ENCODE results near the gene MMP15. TPM values are rescaled to one million over a fixed set of nuclear protein-coding genes. Genes with fewer than 3 reads are reported as not detected.
A peak's percentile ranks its signal among the peaks of the same experiment; 100 is the strongest.
"Not testable (repeated sequence)": the region's sequence is repeated elsewhere in the genome, so short reads cannot be mapped to it uniquely, and the experiment has no call there.

Gene MMP15
- total RNA-seq, 2 donors from 2014 or later, result 0.19 to 0.29 TPM

- H3K27ac Mint-ChIP-seq, result peak within 1 kb of the TSS; percentile 86
- H3K4me3 Mint-ChIP-seq, result peak within 1 kb of the TSS; percentile 87
- H3K4me1 Mint-ChIP-seq, result peaks cover 29% of the 10 kb centered on the region
- ATAC-seq (replicated peaks), result peak; percentile 83
- peaks cover 40% of the 10 kb centered on the region for H3K36me3 Mint-ChIP-seq (ENCODE audit: low read depth)
- no peaks in the 10 kb centered on the region for H3K9me3 Mint-ChIP-seq
- no peaks in the 10 kb centered on the region for H3K27me3 Mint-ChIP-seq
Observed at GRCh38 chr16:58000706-58001676, 24.6 kb upstream of the MMP15 start, which contains the start of gene USB1. Gene USB1, plus strand, starts transcription at chr16:58001407. Its CDS starts 77 bp downstream, at chr16:58001484.

GRCh38 chr16:58001781-58002415 lies 23.7 kb upstream of the MMP15 start:
- Mint-ChIP-seq H3K4me1 (peaks cover 29% of the 10 kb centered on the region), H3K36me3 (ENCODE audit: low read depth) (peaks cover 49% of the 10 kb centered on the region), H3K27me3 (no peaks in the 10 kb centered on the region), H3K27ac (peak overlapping the region; percentile 86), H3K9me3 (no peaks in the 10 kb centered on the region), H3K4me3 (peak overlapping the region; percentile 87)
- no peak for ATAC-seq (replicated peaks)

GRCh38 chr16:58002416-58002800 lies 23.1 kb upstream of the MMP15 start:
- H3K4me3 Mint-ChIP-seq, result peak overlapping the region; percentile 87
- peaks cover 53% of the 10 kb centered on the region for H3K36me3 Mint-ChIP-seq (ENCODE audit: low read depth)
- no peaks in the 10 kb centered on the region for H3K27me3 Mint-ChIP-seq
- peaks cover 27% of the 10 kb centered on the region for H3K4me1 Mint-ChIP-seq
- no peaks in the 10 kb centered on the region for H3K9me3 Mint-ChIP-seq
- H3K27ac Mint-ChIP-seq, result peak overlapping the region; percentile 86
- ATAC-seq (replicated peaks), result no peak

GRCh38 chr16:58002936-58003335 lies 22.6 kb upstream of the MMP15 start:
- no peaks in the 10 kb centered on the region for H3K9me3 Mint-ChIP-seq
- ATAC-seq (replicated peaks), result no peak
- H3K27ac Mint-ChIP-seq, result no peak overlapping the region
- H3K36me3 Mint-ChIP-seq (ENCODE audit: low read depth), result peaks cover 53% of the 10 kb centered on the region
- H3K4me1 Mint-ChIP-seq, result peaks cover 25% of the 10 kb centered on the region
- H3K27me3 Mint-ChIP-seq, result no peaks in the 10 kb centered on the region
- H3K4me3 Mint-ChIP-seq, result peak overlapping the region; percentile 87

GRCh38 chr16:58004736-58005135 lies 20.8 kb upstream of the MMP15 start:
- not testable (repeated sequence) for H3K4me3 Mint-ChIP-seq; ATAC-seq (replicated peaks); H3K9me3 Mint-ChIP-seq; H3K27me3 Mint-ChIP-seq
- Mint-ChIP-seq H3K27ac (peak overlapping the region; percentile 55), H3K36me3 (ENCODE audit: low read depth) (peaks cover 55% of the 10 kb centered on the region), H3K4me1 (peaks cover 11% of the 10 kb centered on the region)

GRCh38 chr16:58009856-58010416 lies 15.6 kb upstream of the MMP15 start:
- Mint-ChIP-seq H3K27ac (no peak overlapping the region), H3K4me3 (no peak overlapping the region), H3K9me3 (no peaks in the 10 kb centered on the region), H3K27me3 (no peaks in the 10 kb centered on the region), H3K4me1 (peaks cover 5% of the 10 kb centered on the region), H3K36me3 (ENCODE audit: low read depth) (peaks cover 44% of the 10 kb centered on the region)
- ATAC-seq (replicated peaks), result no peak

GRCh38 chr16:58010886-58011285 lies 14.7 kb upstream of the MMP15 start:
- H3K27me3 Mint-ChIP-seq, result no peaks in the 10 kb centered on the region
- ATAC-seq (replicated peaks), result no peak
- H3K4me1 Mint-ChIP-seq, result peaks cover 4% of the 10 kb centered on the region
- H3K27ac Mint-ChIP-seq, result no peak overlapping the region
- no peaks in the 10 kb centered on the region for H3K9me3 Mint-ChIP-seq
- H3K36me3 Mint-ChIP-seq (ENCODE audit: low read depth), result peaks cover 39% of the 10 kb centered on the region
- no peak overlapping the region for H3K4me3 Mint-ChIP-seq

- H3K27me3 Mint-ChIP-seq, result no peaks in the 10 kb centered on the region
- peaks cover 31% of the 10 kb centered on the region for H3K36me3 Mint-ChIP-seq (ENCODE audit: low read depth)
- no peaks in the 10 kb centered on the region for H3K9me3 Mint-ChIP-seq
- H3K4me1 Mint-ChIP-seq, result peaks cover 4% of the 10 kb centered on the region
- H3K27ac Mint-ChIP-seq, result no peak overlapping the region
- no peak overlapping the region for H3K4me3 Mint-ChIP-seq
- ATAC-seq (replicated peaks), result no peak
Observed at GRCh38 chr16:58011652-58012051, 13.9 kb upstream of the MMP15 start.

GRCh38 chr16:58012481-58012880 lies 13.1 kb upstream of the MMP15 start:
- H3K27me3 Mint-ChIP-seq, result no peaks in the 10 kb centered on the region
- no peak overlapping the region for H3K27ac Mint-ChIP-seq
- H3K4me1 Mint-ChIP-seq, result peaks cover 4% of the 10 kb centered on the region
- no peak for ATAC-seq (replicated peaks)
- no peaks in the 10 kb centered on the region for H3K9me3 Mint-ChIP-seq
- H3K4me3 Mint-ChIP-seq, result no peak overlapping the region
- peaks cover 24% of the 10 kb centered on the region for H3K36me3 Mint-ChIP-seq (ENCODE audit: low read depth)

GRCh38 chr16:58013201-58013956 lies 12.2 kb upstream of the MMP15 start:
- ATAC-seq (replicated peaks), result no peak
- H3K36me3 Mint-ChIP-seq (ENCODE audit: low read depth), result peaks cover 24% of the 10 kb centered on the region
- no peaks in the 10 kb centered on the region for H3K9me3 Mint-ChIP-seq
- H3K27ac Mint-ChIP-seq, result no peak overlapping the region
- peaks cover 4% of the 10 kb centered on the region for H3K4me1 Mint-ChIP-seq
- H3K4me3 Mint-ChIP-seq, result no peak overlapping the region
- no peaks in the 10 kb centered on the region for H3K27me3 Mint-ChIP-seq

- no peak for ATAC-seq (replicated peaks)
Observed at GRCh38 chr16:58016840-58017446, 8.6 kb upstream of the MMP15 start.

GRCh38 chr16:58018803-58019202 lies 6.8 kb upstream of the MMP15 start:
- Mint-ChIP-seq H3K4me1 (peaks cover 6% of the 10 kb centered on the region), H3K36me3 (ENCODE audit: low read depth) (peaks cover 4% of the 10 kb centered on the region), H3K4me3 (no peak overlapping the region), H3K27me3 (no peaks in the 10 kb centered on the region), H3K9me3 (no peaks in the 10 kb centered on the region), H3K27ac (no peak overlapping the region)
- no peak for ATAC-seq (replicated peaks)

More at GRCh38 chr16:58016840-58017446, 8.6 kb upstream of the MMP15 start:
- Mint-ChIP-seq H3K4me3 (no peak overlapping the region), H3K4me1 (peaks cover 6% of the 10 kb centered on the region), H3K36me3 (ENCODE audit: low read depth) (peaks cover 4% of the 10 kb centered on the region), H3K9me3 (no peaks in the 10 kb centered on the region), H3K27ac (no peak overlapping the region), H3K27me3 (no peaks in the 10 kb centered on the region)

GRCh38 chr16:58019866-58020538 lies 5.6 kb upstream of the MMP15 start:
- H3K36me3 Mint-ChIP-seq (ENCODE audit: low read depth), result no peaks in the 10 kb centered on the region
- no peak overlapping the region for H3K4me3 Mint-ChIP-seq
- ATAC-seq (replicated peaks), result no peak
- H3K27me3 Mint-ChIP-seq, result no peaks in the 10 kb centered on the region
- H3K4me1 Mint-ChIP-seq, result peaks cover 10% of the 10 kb centered on the region
- no peaks in the 10 kb centered on the region for H3K9me3 Mint-ChIP-seq
- H3K27ac Mint-ChIP-seq, result peak overlapping the region; percentile 70
